Hematopoietic multipotent progenitor cell treated with erythropoietin and hydrocortisone succinate and interleukin-3 and kit ligand, for 8 days (in vitro differentiated cells): ENCODE results near the gene RBM12.
"Not testable (repeated sequence)": the region's sequence is repeated elsewhere in the genome, so short reads cannot be mapped to it uniquely, and the experiment has no call there.

Experiments
- DNase-seq: peaks from one replicate; pipeline ENCODE4 v3.0.0-alpha.2; 2015

RBM12 gene

DNA sequence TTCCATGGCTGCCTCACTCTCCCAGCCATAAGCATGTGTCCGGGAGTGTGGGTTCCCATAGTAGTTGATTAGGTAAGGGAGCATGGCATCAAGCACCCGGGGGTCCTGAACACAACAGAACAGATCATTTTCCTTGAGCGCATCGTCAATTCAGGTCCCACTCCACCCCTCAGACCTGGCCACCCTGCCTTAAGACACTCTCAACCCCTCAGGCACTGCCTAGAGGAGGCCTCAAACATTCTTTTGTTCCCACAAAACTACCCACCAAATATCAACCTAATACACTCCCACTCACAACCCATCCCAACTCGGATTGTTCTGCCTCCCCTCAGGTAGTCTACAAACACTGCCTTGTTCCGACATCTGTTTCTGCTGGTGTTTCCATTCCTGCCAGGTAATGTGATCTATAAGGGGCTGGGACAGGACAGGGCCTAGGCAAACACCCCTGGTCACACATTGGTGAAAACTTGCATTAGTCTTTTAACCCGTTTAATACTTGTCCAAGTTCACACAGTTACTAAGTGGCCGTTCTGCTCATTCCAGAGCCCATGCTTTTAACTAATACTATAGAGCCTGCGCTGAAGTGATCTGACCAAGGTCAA lies 33.1 kb upstream of the RBM12 start:
- DNase-seq: no peak

DNA sequence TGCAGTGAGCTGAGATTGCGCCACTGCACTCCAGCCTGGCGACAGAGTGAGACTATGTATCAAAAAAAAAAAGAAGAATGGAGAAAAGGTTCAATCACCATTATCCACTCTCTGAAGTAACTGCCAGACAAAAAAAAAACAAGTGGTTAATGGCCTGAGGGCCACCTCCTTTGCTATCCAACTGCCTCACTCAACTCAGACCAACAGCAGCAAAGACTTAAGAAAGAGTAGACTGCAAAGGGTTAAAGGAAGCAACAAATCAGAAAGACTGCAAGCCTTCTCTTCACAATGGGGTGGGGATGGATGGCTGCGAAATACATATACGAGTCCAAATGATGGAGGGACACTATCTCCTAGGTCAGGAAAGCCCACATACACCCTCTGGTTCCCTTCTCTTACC lies 31.3 kb upstream of the RBM12 start:
- DNase-seq: no peak

DNA sequence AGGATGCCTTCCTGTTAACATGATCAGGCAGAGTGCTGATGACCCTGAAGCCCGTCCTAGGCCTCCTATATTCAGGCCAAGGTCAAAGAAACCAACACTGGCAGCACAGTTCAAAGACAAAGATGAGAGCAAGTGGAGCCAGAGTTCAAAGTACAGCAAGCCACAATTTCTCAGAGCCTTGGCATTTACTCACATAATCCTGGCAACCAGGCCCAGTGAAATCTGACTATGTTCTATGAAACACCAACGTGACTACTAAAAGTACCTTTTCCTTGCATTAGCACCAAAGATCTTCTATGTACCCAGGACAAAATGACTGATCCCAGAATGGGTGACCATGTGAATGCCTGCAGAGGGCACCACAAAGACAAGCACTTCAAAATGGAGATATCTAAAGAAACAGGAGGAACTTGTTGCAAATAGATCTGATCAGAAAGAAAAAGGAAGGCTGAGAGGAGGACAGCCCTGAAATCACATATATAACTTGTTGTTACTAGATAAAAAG lies 30.6 kb upstream of the RBM12 start:
- DNase-seq: no peak

DNA sequence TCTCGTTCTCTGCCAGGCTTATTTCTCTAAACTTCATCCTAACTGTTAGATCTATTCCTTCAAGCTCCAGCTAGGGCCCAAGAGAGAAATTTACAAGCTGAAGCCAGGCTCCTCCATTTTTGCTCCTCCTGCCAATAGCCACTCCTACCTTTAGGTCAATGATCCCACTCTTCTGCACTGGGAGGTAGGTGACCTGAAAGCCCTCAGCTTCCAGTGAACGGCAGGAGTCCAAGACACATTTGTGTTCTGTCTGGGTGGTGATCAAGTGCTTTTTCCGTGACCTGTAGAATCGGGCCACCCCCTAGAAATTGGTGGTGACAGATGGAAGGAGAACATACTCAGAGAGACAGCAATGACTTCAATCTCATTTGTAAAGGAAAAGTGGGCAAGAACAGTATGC lies 25.6 kb upstream of the RBM12 start:
- no peak for DNase-seq

DNA sequence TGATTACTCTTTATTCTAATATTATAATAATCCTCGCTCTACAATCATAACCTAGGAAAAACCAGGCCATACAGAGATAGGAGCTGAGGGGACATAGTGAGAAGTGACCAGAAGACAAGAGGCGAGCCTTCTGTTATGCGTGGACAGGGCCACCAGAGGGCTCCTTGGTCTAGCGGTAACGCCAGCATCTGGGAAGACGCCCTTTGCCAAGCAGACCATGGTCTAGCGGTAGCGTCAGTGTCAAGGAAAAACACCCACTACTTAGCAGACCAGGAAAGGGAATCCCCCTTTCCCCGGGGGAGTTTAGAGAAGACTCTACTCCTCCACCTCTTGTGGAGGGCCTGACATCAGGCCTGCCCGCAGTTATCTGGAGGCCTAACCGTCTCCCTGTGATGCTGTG lies 22.2 kb upstream of the RBM12 start:
- DNase-seq: not testable (repeated sequence)

DNA sequence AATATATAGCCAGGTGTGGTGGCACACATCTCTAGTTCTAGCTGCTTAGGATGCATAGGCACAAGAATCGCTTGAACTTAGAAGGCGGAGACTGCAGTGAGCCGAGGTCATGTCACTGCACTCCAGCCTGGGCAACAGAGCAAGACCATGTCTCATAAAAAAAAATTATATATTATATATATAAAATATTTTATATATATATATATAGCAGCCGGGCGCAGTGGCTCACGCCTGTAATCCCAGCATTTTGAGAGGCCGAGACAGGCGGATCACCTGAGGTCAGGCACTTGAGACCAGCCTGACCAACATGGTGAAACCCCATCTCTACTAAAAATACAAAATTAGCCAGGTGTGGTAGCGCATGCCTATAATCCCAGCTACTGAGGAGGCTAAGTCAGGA lies 20.7 kb upstream of the RBM12 start:
- DNase-seq: not testable (repeated sequence)

DNA sequence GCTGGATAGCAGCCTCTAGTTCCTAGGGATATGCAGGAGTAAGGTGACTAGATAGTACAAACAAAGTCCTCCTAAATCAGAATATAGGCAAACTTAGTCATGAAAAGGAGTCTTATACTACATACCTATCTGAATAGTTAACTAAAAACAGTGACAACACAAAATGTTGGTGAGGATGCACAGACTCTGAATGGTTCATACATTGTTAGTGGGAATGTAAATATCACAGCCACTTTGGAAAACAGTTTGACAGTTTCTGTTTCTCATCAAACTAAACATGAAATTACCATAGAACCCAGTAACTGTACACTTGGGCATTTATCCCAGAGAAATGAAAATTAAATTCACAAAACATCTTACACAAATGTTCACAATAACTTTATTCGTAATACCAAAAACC lies 17.3 kb upstream of the RBM12 start:
- DNase-seq: no peak

DNA sequence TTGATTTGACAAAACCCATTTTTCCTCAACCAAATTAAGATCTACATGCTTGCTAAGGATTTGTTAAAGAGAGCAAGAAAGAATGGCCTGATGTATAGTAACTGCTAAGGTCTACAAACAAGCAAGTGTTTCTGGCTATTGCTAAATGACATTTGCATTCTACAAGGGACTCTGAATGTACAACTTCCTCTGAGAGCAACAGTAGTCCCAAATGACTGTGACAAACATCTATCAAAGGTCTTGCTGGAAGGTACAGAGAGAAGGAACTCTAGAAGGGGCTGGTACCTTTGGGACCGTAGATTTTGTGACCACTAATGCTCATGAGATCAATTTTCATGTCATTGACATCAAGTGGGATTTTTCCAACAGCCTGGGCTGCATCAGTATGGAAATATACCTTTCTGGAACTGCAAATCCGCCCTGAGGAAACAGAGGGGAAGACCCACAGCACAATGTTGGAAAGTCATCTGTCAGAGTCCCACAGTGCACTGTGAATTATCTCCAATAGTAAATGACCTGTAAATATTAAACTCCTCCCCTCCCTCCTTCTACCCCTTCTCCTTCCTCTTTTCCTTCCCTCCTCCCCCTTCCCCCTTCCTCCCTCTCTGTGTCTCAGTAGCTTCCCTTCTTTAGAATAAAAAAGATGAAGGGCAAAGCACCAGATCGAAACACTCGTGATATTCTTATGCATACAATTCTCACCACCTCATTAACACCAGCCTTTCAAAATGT lies 15.9 kb upstream of the RBM12 start:
- no peak for DNase-seq

DNA sequence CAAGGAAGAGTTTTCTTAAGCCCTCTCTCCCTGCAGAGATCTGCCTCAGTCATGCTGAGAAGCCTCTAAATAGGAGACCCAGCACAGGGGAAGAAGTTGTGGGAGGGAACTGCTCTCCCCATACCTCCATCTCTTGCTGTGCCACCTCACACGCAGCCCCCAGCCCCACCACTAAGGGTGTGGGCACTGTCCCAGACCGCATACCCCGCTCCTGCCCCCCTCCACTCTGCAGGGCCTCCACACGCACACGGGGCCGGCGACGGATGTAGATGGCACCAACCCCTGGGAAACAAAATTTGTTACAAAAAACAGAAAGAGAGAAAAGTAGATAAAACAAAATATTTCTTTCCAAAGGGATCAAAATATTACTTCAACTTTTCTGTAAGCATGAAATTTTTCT lies 10.2 kb upstream of the RBM12 start:
- DNase-seq: no peak

DNA sequence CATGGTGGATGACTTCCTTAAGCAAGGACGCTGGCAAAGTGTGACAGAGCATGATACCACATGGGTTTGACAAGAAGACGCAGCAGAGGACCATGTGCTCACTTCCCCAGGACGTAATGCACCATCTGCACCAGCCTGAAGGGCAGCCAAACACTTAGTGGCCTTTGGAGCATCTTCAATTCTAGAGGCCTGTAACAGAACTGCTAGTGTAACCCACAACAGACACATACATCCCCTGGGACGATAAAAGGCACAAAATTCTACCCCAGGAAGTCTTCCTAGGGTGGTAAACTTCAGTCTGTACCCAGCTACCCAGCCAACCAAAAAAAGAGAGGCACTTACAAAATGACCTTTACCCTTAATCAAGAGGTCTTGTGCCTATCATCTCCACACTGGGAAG lies 9.2 kb upstream of the RBM12 start:
- DNase-seq: no peak

DNA sequence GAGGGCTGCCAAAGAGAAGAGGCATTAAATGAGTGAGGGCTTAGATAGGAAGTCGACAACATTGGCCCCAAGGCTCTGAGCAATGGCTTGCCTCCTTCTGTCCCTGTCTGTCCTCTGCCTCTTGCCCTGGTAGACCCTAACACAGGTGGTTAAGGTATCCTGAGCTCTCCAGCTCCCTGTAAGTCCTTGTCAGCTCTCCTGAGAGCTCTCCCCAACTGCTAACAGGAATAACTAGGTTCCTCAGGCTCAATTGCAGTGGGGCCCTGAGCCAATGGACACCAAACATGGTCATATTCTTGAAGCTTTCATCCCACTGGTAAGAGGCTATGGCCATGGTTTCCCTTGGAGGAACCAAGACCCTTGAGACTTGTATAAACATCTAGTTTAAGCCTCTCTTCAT lies 5.0 kb upstream of the RBM12 start:
- DNase-seq: no peak

DNA sequence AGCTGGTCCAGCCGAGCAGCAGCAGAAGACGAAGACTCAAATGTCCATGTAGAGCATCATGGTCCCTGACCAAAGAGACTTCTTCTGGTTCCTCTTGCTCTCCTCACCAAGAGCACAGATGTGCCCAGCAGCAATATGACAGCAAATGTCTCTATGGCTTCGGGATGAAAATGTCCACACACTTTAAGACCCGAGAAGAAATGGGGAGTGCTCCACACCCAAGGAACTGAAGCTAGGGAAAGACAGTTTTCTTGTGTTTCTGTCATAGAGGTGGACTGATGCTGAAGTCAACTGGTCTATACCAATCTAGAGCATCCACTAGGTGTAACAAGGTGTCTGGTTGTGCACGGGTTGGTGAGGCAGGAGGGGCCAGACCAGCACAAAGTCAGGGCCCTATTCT lies 4.5 kb upstream of the RBM12 start:
- DNase-seq: no peak

DNA sequence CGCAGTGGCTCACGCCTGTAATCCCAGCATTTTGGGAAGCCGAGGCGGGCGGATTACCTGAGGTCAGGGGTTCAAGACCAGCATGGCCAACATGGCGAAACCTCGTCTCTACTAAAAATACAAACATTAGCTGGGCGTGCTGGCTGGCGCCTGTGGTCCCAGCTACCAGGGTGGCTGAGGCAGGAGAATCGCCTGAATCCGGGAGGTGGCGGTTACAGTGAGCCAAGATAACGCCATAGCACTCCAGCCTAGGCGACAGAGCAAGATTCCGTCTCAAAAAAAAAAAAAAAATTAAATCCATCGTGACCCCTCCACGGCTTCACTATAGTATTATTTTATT lies 1.2 kb upstream of the RBM12 start:
- no peak for DNase-seq

DNA sequence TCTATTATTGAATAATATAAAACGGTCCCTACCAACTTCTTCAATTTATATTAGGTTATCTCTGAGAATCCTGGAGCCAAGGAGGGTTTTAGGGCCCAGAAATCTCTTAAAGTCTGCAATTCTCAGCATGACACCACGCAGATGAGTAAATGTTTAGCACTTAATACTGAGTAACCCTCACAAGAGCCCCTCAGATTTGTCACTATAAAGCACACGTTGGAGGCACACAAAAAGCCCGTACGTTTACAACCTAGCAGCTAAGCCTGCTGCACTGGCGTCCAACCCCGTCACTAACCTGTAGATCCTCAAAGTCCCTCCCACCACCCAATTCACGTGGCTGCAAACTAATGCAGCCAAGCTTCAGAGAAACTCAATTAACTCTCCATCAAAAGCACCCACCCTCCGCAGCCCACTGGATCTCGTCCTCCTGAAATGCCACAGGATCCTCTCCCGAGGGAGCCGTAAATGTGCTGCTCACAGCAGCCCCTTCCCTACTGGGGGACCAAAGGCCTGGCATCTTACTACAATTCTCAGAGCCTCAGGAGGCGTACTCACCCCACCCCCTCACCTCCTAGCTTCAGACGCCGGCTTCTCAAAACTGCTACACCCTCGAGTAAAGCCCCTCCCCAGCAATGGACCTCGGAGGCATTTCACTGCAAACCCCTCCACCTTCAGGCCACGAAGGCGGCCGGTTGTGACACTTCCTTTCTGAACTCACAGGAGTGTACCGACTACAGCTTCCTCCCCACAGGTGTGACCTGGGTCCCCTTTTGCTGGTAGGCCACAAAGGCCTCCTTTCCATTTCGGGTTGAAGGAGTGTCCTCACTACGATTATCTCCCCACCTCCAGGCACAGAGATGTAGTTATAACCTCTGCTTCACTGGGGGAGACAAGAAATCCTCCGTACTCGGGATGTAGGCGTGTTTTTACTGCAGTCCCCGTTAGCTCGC lies 909 bp downstream of the RBM12 start:
- DNase-seq: peak; percentile 31

DNA sequence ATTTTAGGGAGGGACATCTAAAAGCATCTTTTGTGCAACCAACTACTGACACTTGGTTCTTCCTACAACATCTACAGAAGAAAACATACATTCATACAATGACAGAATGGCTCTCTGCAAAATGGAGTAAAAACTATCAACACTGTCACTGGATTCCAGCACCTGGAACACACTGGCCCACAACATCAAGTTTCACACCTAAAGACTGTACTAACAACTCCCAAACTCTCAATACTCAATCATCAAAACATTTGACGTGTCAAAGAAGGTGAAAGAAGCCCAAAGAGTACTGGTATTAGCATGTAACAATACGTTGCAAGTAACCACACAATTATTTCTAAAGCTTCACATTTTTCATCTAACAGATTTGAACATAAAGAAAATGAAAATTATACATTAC lies 2.1 kb downstream of the RBM12 start:
- no peak for DNase-seq

DNA sequence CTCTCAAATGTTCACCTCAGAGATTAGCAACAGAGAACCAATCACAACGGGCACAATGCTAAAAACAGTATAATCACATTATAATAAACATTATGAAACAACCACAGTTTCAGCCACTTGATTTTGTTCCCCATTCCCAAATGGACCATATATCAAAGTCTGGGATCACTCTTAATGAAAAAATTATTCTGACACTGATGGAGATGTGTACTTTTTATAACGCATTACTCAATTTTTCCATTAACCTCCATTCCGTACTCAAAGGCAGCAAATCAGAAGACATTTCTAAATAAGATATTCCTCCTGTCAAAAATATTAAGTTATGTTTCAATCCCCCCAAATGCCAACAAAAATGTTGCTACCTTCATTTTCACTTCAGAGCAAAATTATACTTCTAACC lies 2.8 kb downstream of the RBM12 start:
- no peak for DNase-seq

DNA sequence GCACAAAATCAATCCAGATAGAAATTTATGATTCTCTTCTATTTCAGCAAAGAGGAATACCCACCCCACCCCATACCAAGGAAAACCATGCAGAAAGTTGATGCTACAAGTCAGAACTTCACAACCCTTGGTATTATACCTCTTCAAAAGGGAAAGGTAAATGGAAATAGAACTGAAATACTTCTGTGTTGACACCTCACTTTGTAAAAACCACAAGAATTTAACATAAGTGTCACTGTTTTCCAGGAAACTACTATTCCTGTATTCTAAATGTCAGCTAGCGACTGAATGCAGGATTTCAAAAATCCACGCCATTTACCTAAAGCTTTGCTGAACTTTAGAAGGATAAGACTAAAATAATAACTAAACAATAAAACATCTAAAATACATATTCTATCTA lies 3.6 kb downstream of the RBM12 start:
- no peak for DNase-seq

DNA sequence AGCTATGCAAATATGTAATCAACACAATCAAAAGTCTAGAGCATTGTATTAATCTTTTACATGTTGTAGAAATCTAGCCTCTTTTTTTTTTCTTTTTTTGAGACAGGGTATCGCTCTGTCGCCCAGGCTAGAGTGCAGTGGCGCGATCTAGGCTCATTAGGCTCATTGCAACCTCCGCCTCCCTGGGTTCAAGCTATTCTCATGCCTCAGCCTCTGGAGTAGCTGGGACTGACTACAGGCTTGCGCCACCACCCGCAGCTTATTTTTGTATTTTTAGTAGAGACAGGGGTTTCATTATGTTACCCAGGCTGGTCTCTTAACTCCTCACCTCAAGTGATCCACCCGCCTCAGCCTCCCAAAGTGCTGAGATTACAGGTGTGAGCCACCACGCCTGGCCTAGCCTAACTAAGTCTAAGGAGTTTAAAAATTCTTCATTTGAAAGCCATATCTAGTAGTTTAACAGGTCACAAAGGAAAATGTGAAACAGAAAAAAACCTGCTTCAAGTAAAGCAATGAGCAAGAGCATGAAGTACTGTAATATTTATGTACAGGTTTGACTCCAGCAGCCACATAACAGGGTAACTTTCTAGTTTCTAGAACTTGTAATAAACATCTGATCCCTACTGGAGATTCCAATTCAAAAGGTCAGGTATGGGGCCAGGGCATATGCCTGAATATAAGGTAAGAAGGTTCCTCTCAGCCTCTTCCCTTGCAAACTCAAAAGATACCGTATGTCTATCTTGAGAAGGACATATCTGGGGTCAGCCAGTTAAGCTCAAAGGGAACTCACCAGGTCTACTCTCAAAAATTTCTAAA lies 4.4 kb downstream of the RBM12 start:
- no peak for DNase-seq

DNA sequence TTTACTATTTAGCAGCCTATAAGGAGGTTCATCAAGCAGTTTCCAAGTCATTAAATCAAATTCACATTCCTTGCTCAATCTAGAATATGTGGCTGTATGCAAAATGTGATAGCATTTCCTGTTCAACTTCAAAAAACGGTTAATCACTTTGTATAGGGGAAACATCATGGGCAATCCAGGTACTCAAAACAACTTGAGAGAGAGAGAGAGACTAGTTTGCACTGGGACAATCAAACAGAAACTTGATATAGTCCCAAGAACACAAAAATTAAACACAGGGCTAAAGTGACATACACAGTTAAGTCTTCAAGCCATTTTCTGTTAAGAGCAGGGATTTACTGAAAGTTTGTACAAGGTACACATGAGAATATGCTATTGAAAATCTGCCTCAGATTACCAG lies 7.4 kb downstream of the RBM12 start:
- no peak for DNase-seq

DNA sequence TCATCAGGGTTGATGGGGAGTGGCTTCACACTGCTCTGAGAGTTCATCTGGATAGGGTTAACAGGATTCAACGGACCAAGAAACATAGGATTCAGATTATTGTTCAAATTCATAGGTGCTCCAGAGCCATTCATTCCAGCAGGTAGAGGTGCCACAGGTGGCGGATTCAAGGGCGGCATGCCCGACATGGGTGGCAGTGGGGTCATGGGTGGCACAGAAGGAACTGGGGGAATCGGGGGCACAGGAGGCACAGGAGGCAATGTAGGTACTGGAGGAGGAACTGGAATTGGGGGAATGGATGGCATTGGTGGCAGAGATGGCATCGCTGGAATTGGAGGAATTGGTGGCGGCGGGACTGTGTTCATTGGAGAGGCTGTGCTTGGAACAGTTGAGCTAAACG lies 10.3 kb downstream of the RBM12 start:
- DNase-seq: no peak

DNA sequence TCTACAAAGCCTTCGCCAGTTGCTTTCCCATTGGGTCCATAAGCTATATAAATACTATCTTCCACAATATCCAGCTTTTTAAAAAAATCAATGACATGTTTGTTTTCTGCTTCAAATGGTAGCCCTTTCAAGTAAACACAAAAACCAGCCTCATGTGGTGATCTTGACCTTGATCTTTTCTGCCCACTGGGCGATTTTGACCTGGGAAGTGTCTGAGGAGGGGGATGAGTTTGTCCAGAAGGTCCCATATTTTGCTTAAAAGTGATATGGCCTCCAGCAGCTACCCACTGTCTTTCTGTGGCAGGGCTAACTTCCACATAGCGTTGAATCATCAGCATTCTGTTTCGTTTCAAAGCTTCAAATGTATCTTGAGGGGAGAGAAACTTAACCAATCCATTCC lies 10.8 kb downstream of the RBM12 start:
- DNase-seq: no peak

DNA sequence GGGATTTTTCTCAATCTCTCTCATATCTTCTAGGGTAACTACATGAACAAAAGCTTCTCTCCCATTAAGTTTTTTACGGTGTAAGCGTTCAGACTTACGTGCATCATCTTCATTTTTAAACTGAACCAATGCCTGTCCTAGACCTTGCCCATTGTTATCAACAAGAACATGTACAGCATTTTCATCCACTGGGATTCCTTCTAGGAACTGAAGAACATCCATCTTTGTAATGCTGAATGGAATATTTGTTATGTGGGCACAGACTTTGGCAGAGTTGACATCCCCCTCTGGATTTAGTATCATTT lies 11.3 kb downstream of the RBM12 start:
- DNase-seq: no peak
